Neural cell (in vitro differentiated cells): ENCODE data around the gene TRPM6.

Source experiments
- CTCF ChIP-seq: fragments of 450-650 bp; IDR thresholded peaks from 2 replicates; pipeline ENCODE4 v1.5.1; 2014; ENCODE audit warnings: antibody characterized with exemption, mild to moderate bottlenecking, moderate library complexity; ENCODE audit not compliant: poor library complexity, severe bottlenecking
- EP300 ChIP-seq: fragments of 450-650 bp; conservative IDR thresholded peaks from 2 replicates; pipeline ENCODE4 v1.6.1; 2014; ENCODE audit warnings: antibody characterized with exemption, mild to moderate bottlenecking, moderate library complexity; ENCODE audit not compliant: poor library complexity, severe bottlenecking
- EZH2 ChIP-seq: fragments of 200-600, 300-800 bp; shearing (Covaris generic), sonication (generic); IDR thresholded peaks from 2 replicates; pipeline ENCODE4 v1.6.1; 2014; ENCODE audit warnings: antibody characterized with exemption, low read length, borderline replicate concordance, mild to moderate bottlenecking; ENCODE audit not compliant: insufficient read depth, poor library complexity, severe bottlenecking
- POLR2AphosphoS5 ChIP-seq: IDR thresholded peaks from 2 replicates; pipeline ENCODE4 v1.6.1; 2012
- SMC3 ChIP-seq: fragments of 450-650 bp; conservative IDR thresholded peaks from 2 replicates; pipeline ENCODE4 v1.6.1; 2014; ENCODE audit warnings: antibody characterized with exemption, mild to moderate bottlenecking, moderate library complexity; ENCODE audit not compliant: poor library complexity

- TF ChIP-seq CTCF (no peak), EZH2 (no peak), SMC3 (no peak), POLR2AphosphoS5 (no peak), EP300 (no peak)
These were observed 204.4 kb downstream of the TRPM6 start for GRCh38 chr9:74683322-74683721.
